ENCODE data around the gene PIGC.
A peak's percentile ranks its signal among the peaks of the same experiment; 100 is the strongest.

DNA sequence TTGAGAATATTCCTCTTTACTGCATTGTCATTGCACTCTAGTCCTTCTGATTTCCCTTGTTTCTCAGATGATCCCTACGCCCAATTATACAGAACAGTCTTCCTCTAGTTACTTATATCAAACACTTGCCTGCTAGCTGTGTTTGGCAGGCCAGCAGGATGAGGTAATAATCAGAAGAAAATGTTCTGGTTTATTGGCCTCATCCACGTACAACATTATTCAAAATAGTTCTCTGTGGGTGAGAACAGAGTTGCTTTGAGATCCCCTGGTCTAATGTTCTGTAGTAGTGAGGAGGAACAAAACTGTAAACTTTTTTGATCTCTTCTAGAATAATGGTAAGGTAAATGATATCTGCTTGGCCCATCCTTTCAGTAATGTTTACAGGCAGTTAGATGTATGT lies 45.7 kb downstream of the PIGC start:
- TF ChIP-seq, protein P1, sequence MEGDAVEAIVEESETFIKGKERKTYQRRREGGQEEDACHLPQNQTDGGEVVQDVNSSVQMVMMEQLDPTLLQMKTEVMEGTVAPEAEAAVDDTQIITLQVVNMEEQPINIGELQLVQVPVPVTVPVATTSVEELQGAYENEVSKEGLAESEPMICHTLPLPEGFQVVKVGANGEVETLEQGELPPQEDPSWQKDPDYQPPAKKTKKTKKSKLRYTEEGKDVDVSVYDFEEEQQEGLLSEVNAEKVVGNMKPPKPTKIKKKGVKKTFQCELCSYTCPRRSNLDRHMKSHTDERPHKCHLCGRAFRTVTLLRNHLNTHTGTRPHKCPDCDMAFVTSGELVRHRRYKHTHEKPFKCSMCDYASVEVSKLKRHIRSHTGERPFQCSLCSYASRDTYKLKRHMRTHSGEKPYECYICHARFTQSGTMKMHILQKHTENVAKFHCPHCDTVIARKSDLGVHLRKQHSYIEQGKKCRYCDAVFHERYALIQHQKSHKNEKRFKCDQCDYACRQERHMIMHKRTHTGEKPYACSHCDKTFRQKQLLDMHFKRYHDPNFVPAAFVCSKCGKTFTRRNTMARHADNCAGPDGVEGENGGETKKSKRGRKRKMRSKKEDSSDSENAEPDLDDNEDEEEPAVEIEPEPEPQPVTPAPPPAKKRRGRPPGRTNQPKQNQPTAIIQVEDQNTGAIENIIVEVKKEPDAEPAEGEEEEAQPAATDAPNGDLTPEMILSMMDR (IDR thresholded peaks at IDR 0.05; ENCODE audit: low read depth, low read length, missing input control): no peak
- TF ChIP-seq, protein P2, sequence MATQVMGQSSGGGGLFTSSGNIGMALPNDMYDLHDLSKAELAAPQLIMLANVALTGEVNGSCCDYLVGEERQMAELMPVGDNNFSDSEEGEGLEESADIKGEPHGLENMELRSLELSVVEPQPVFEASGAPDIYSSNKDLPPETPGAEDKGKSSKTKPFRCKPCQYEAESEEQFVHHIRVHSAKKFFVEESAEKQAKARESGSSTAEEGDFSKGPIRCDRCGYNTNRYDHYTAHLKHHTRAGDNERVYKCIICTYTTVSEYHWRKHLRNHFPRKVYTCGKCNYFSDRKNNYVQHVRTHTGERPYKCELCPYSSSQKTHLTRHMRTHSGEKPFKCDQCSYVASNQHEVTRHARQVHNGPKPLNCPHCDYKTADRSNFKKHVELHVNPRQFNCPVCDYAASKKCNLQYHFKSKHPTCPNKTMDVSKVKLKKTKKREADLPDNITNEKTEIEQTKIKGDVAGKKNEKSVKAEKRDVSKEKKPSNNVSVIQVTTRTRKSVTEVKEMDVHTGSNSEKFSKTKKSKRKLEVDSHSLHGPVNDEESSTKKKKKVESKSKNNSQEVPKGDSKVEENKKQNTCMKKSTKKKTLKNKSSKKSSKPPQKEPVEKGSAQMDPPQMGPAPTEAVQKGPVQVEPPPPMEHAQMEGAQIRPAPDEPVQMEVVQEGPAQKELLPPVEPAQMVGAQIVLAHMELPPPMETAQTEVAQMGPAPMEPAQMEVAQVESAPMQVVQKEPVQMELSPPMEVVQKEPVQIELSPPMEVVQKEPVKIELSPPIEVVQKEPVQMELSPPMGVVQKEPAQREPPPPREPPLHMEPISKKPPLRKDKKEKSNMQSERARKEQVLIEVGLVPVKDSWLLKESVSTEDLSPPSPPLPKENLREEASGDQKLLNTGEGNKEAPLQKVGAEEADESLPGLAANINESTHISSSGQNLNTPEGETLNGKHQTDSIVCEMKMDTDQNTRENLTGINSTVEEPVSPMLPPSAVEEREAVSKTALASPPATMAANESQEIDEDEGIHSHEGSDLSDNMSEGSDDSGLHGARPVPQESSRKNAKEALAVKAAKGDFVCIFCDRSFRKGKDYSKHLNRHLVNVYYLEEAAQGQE (IDR thresholded peaks at IDR 0.05): no peak
- TF ChIP-seq, protein P3, sequence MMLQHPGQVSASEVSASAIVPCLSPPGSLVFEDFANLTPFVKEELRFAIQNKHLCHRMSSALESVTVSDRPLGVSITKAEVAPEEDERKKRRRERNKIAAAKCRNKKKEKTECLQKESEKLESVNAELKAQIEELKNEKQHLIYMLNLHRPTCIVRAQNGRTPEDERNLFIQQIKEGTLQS (IDR thresholded peaks at IDR 0.05): no peak
- TF ChIP-seq SP1 (IDR thresholded peaks at IDR 0.05) (no peak), YY1 (IDR thresholded peaks at IDR 0.05) (no peak), HNF4G (IDR thresholded peaks at IDR 0.05) (no peak), EGR1 (IDR thresholded peaks at IDR 0.05; ENCODE audit: low read depth in 2 of 2) (no peak), GABPA (IDR thresholded peaks at IDR 0.05 in 1 of 2, conservative IDR thresholded peaks at IDR 0.05 in 1 of 2) (no peak), TAF1 (conservative IDR thresholded peaks at IDR 0.05) (no peak), RAD21 (IDR thresholded peaks at IDR 0.05) (peak in 1 of 2 donors; percentile 7), RXRA (IDR thresholded peaks at IDR 0.05) (no peak)
- TF ChIP-seq, protein P4, sequence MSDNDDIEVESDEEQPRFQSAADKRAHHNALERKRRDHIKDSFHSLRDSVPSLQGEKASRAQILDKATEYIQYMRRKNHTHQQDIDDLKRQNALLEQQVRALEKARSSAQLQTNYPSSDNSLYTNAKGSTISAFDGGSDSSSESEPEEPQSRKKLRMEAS (IDR thresholded peaks at IDR 0.05): no peak

Data from liver (tissue), 3 donors.